ENCODE measurements around the gene MAGI2.

MAGI2 gene

GRCh38 chr7:78377532-78377931 lies 1075.9 kb downstream of the MAGI2 start:
- Histone ChIP-seq H3K4me1 (ENCODE audit: control insufficient read depth, insufficient read depth, low read length) (peaks cover 11% of the 10 kb centered on the region), H3K27me3 (replicated peaks; ENCODE audit: control insufficient read depth, insufficient read depth, low read length) (no peaks in the 10 kb centered on the region), H3K4me3 (ENCODE audit: low read length) (no peak overlapping the region)

GRCh38 chr7:78370936-78371335 lies 1082.5 kb downstream of the MAGI2 start:
- DNase-seq (ENCODE audit: low read depth): no peak
- H3K36me3 ChIP-seq (ENCODE audit: control insufficient read depth, insufficient read depth, low read length, severe bottlenecking): no peaks in the 10 kb centered on the region
- H3K4me1 ChIP-seq (ENCODE audit: control insufficient read depth, insufficient read depth, low read length): peaks cover 7% of the 10 kb centered on the region
- no peak overlapping the region for H3K9ac ChIP-seq (ENCODE audit: low read length)
- H3K9me3 ChIP-seq (ENCODE audit: control insufficient read depth, low read length): no peaks in the 10 kb centered on the region
- no peak overlapping the region for H3K4me3 ChIP-seq (ENCODE audit: low read length)
- H3K27me3 ChIP-seq (replicated peaks; ENCODE audit: control insufficient read depth, insufficient read depth, low read length): no peaks in the 10 kb centered on the region

More at GRCh38 chr7:78377532-78377931, 1075.9 kb downstream of the MAGI2 start:
- no peaks in the 10 kb centered on the region for H3K9me3 ChIP-seq (ENCODE audit: control insufficient read depth, low read length)
- no peak overlapping the region for H3K9ac ChIP-seq (ENCODE audit: low read length)
- DNase-seq (ENCODE audit: low read depth): no peak
- H3K36me3 ChIP-seq (ENCODE audit: control insufficient read depth, insufficient read depth, low read length, severe bottlenecking): no peaks in the 10 kb centered on the region

GRCh38 chr7:78368771-78369170 lies 1084.7 kb downstream of the MAGI2 start:
- no peaks in the 10 kb centered on the region for H3K9me3 ChIP-seq (ENCODE audit: control insufficient read depth, low read length)
- H3K4me3 ChIP-seq (ENCODE audit: low read length): no peak overlapping the region
- H3K27me3 ChIP-seq (replicated peaks; ENCODE audit: control insufficient read depth, insufficient read depth, low read length): no peaks in the 10 kb centered on the region
- H3K9ac ChIP-seq (ENCODE audit: low read length): no peak overlapping the region
- H3K4me1 ChIP-seq (ENCODE audit: control insufficient read depth, insufficient read depth, low read length): peaks cover 7% of the 10 kb centered on the region
- no peak for DNase-seq (ENCODE audit: low read depth)
- no peaks in the 10 kb centered on the region for H3K36me3 ChIP-seq (ENCODE audit: control insufficient read depth, insufficient read depth, low read length, severe bottlenecking)

- Histone ChIP-seq H3K27me3 (replicated peaks; ENCODE audit: control insufficient read depth, insufficient read depth, low read length) (no peaks in the 10 kb centered on the region), H3K4me1 (ENCODE audit: control insufficient read depth, insufficient read depth, low read length) (peaks cover 7% of the 10 kb centered on the region), H3K9me3 (ENCODE audit: control insufficient read depth, low read length) (no peaks in the 10 kb centered on the region), H3K36me3 (ENCODE audit: control insufficient read depth, insufficient read depth, low read length, severe bottlenecking) (no peaks in the 10 kb centered on the region), H3K9ac (ENCODE audit: low read length) (no peak overlapping the region), H3K4me3 (ENCODE audit: low read length) (no peak overlapping the region)
- no peak for DNase-seq (ENCODE audit: low read depth)
Measured at GRCh38 chr7:78367280-78367773, 1086.1 kb downstream of the MAGI2 start.

- no peak for DNase-seq (ENCODE audit: low read depth)
Measured at GRCh38 chr7:78363866-78364265, 1089.6 kb downstream of the MAGI2 start.

GRCh38 chr7:78359836-78360235 lies 1093.6 kb downstream of the MAGI2 start:
- no peaks in the 10 kb centered on the region for H3K36me3 ChIP-seq (ENCODE audit: control insufficient read depth, insufficient read depth, low read length, severe bottlenecking)
- H3K9ac ChIP-seq (ENCODE audit: low read length): no peak overlapping the region
- no peaks in the 10 kb centered on the region for H3K9me3 ChIP-seq (ENCODE audit: control insufficient read depth, low read length)
- DNase-seq (ENCODE audit: low read depth): no peak
- no peak overlapping the region for H3K4me3 ChIP-seq (ENCODE audit: low read length)
- H3K4me1 ChIP-seq (ENCODE audit: control insufficient read depth, insufficient read depth, low read length): no peaks in the 10 kb centered on the region
- no peaks in the 10 kb centered on the region for H3K27me3 ChIP-seq (replicated peaks; ENCODE audit: control insufficient read depth, insufficient read depth, low read length)

More at GRCh38 chr7:78363866-78364265, 1089.6 kb downstream of the MAGI2 start:
- Histone ChIP-seq H3K27me3 (replicated peaks; ENCODE audit: control insufficient read depth, insufficient read depth, low read length) (no peaks in the 10 kb centered on the region), H3K9me3 (ENCODE audit: control insufficient read depth, low read length) (no peaks in the 10 kb centered on the region), H3K9ac (ENCODE audit: low read length) (no peak overlapping the region), H3K4me1 (ENCODE audit: control insufficient read depth, insufficient read depth, low read length) (no peaks in the 10 kb centered on the region), H3K4me3 (ENCODE audit: low read length) (no peak overlapping the region), H3K36me3 (ENCODE audit: control insufficient read depth, insufficient read depth, low read length, severe bottlenecking) (no peaks in the 10 kb centered on the region)

- no peaks in the 10 kb centered on the region for H3K36me3 ChIP-seq (ENCODE audit: control insufficient read depth, insufficient read depth, low read length, severe bottlenecking)
- no peaks in the 10 kb centered on the region for H3K27me3 ChIP-seq (replicated peaks; ENCODE audit: control insufficient read depth, insufficient read depth, low read length)
- no peaks in the 10 kb centered on the region for H3K9me3 ChIP-seq (ENCODE audit: control insufficient read depth, low read length)
- DNase-seq (ENCODE audit: low read depth): no peak
- no peaks in the 10 kb centered on the region for H3K4me1 ChIP-seq (ENCODE audit: control insufficient read depth, insufficient read depth, low read length)
- no peak overlapping the region for H3K9ac ChIP-seq (ENCODE audit: low read length)
- no peak overlapping the region for H3K4me3 ChIP-seq (ENCODE audit: low read length)
Measured at GRCh38 chr7:78357709-78358108, 1095.8 kb downstream of the MAGI2 start.

GRCh38 chr7:78355834-78356233 lies 1097.6 kb downstream of the MAGI2 start:
- H3K9ac ChIP-seq (ENCODE audit: low read length): no peak overlapping the region
- no peaks in the 10 kb centered on the region for H3K9me3 ChIP-seq (ENCODE audit: control insufficient read depth, low read length)

GRCh38 chr7:78350926-78351325 lies 1102.5 kb downstream of the MAGI2 start:
- no peaks in the 10 kb centered on the region for H3K36me3 ChIP-seq (ENCODE audit: control insufficient read depth, insufficient read depth, low read length, severe bottlenecking)
- H3K9me3 ChIP-seq (ENCODE audit: control insufficient read depth, low read length): no peaks in the 10 kb centered on the region
- no peaks in the 10 kb centered on the region for H3K27me3 ChIP-seq (replicated peaks; ENCODE audit: control insufficient read depth, insufficient read depth, low read length)
- H3K9ac ChIP-seq (ENCODE audit: low read length): no peak overlapping the region
- H3K4me3 ChIP-seq (ENCODE audit: low read length): no peak overlapping the region
- no peaks in the 10 kb centered on the region for H3K4me1 ChIP-seq (ENCODE audit: control insufficient read depth, insufficient read depth, low read length)
- no peak for DNase-seq (ENCODE audit: low read depth)

More at GRCh38 chr7:78355834-78356233, 1097.6 kb downstream of the MAGI2 start:
- DNase-seq (ENCODE audit: low read depth): no peak
- H3K36me3 ChIP-seq (ENCODE audit: control insufficient read depth, insufficient read depth, low read length, severe bottlenecking): no peaks in the 10 kb centered on the region
- no peak overlapping the region for H3K4me3 ChIP-seq (ENCODE audit: low read length)
- H3K4me1 ChIP-seq (ENCODE audit: control insufficient read depth, insufficient read depth, low read length): no peaks in the 10 kb centered on the region
- no peaks in the 10 kb centered on the region for H3K27me3 ChIP-seq (replicated peaks; ENCODE audit: control insufficient read depth, insufficient read depth, low read length)

- H3K4me1 ChIP-seq (ENCODE audit: control insufficient read depth, insufficient read depth, low read length): no peaks in the 10 kb centered on the region
- DNase-seq (ENCODE audit: low read depth): no peak
Measured at GRCh38 chr7:78350391-78350790, 1103.1 kb downstream of the MAGI2 start.

GRCh38 chr7:78346827-78347226 lies 1106.6 kb downstream of the MAGI2 start:
- H3K9ac ChIP-seq (ENCODE audit: low read length): no peak overlapping the region
- no peaks in the 10 kb centered on the region for H3K4me1 ChIP-seq (ENCODE audit: control insufficient read depth, insufficient read depth, low read length)

More at GRCh38 chr7:78350391-78350790, 1103.1 kb downstream of the MAGI2 start:
- no peaks in the 10 kb centered on the region for H3K9me3 ChIP-seq (ENCODE audit: control insufficient read depth, low read length)
- no peak overlapping the region for H3K9ac ChIP-seq (ENCODE audit: low read length)
- H3K36me3 ChIP-seq (ENCODE audit: control insufficient read depth, insufficient read depth, low read length, severe bottlenecking): no peaks in the 10 kb centered on the region
- H3K4me3 ChIP-seq (ENCODE audit: low read length): no peak overlapping the region
- no peaks in the 10 kb centered on the region for H3K27me3 ChIP-seq (replicated peaks; ENCODE audit: control insufficient read depth, insufficient read depth, low read length)

GRCh38 chr7:78345979-78346378 lies 1107.5 kb downstream of the MAGI2 start:
- Histone ChIP-seq H3K27me3 (replicated peaks; ENCODE audit: control insufficient read depth, insufficient read depth, low read length) (no peaks in the 10 kb centered on the region), H3K4me3 (ENCODE audit: low read length) (no peak overlapping the region), H3K36me3 (ENCODE audit: control insufficient read depth, insufficient read depth, low read length, severe bottlenecking) (no peaks in the 10 kb centered on the region), H3K9me3 (ENCODE audit: control insufficient read depth, low read length) (no peaks in the 10 kb centered on the region), H3K4me1 (ENCODE audit: control insufficient read depth, insufficient read depth, low read length) (no peaks in the 10 kb centered on the region), H3K9ac (ENCODE audit: low read length) (no peak overlapping the region)
- DNase-seq (ENCODE audit: low read depth): no peak

More at GRCh38 chr7:78346827-78347226, 1106.6 kb downstream of the MAGI2 start:
- Histone ChIP-seq H3K27me3 (replicated peaks; ENCODE audit: control insufficient read depth, insufficient read depth, low read length) (no peaks in the 10 kb centered on the region), H3K9me3 (ENCODE audit: control insufficient read depth, low read length) (no peaks in the 10 kb centered on the region), H3K4me3 (ENCODE audit: low read length) (no peak overlapping the region), H3K36me3 (ENCODE audit: control insufficient read depth, insufficient read depth, low read length, severe bottlenecking) (no peaks in the 10 kb centered on the region)
- no peak for DNase-seq (ENCODE audit: low read depth)

Data from adipocyte (in vitro differentiated cells).